HG03342 (cell line): ENCODE data around the gene KRTAP20-3.

ENCODE experiments used
- ATAC-seq: cut with Tn5 transposase; IDR thresholded peaks from one replicate; pipeline ENCODE4 v1.9.1; 2021; ENCODE audit warnings: mild to moderate bottlenecking, moderate library complexity; ENCODE audit not compliant: unreplicated experiment

The KRTAP20-3 gene

GRCh38 chr21:30642564-30642963, at the start of gene KRTAP20-3:
Gene KRTAP20-3, plus strand, starts transcription at chr21:30642864.
- ATAC-seq = no peak

GRCh38 chr21:30598802-30599201, 43.9 kb upstream of the KRTAP20-3 start, which contains the start of gene KRTAP6-2:
Gene KRTAP6-2, minus strand, starts transcription at chr21:30598902. Its CDS starts 28 bp downstream, at chr21:30598874.
- ATAC-seq = no peak

- no peak for ATAC-seq
Measured at GRCh38 chr21:30600787-30601186, 41.9 kb upstream of the KRTAP20-3 start, which contains the start of gene KRTAP22-1. Gene KRTAP22-1, plus strand, starts transcription at chr21:30601087.

- ATAC-seq = no peak
Measured at GRCh38 chr21:30605968-30606367, 36.7 kb upstream of the KRTAP20-3 start.

GRCh38 chr21:30612132-30612531, 30.5 kb upstream of the KRTAP20-3 start:
- ATAC-seq = no peak

- ATAC-seq = no peak
Measured at GRCh38 chr21:30613836-30614235, 28.8 kb upstream of the KRTAP20-3 start, which contains the start of gene KRTAP6-1. Gene KRTAP6-1, minus strand, starts transcription at chr21:30613930. Its CDS starts 26 bp downstream, at chr21:30613904.

- ATAC-seq = no peak
Measured at GRCh38 chr21:30615199-30615598, 27.5 kb upstream of the KRTAP20-3 start.

GRCh38 chr21:30616125-30616524, 26.5 kb upstream of the KRTAP20-3 start, which contains the start of gene KRTAP20-1:
Gene KRTAP20-1, plus strand, starts transcription at chr21:30616425. Its CDS starts 30 bp downstream, at chr21:30616455.
- no peak for ATAC-seq

GRCh38 chr21:30620080-30620479, 22.6 kb upstream of the KRTAP20-3 start:
- ATAC-seq = no peak

- no peak for ATAC-seq
Measured at GRCh38 chr21:30620522-30620921, 22.1 kb upstream of the KRTAP20-3 start, which contains the start of gene KRTAP20-4. Gene KRTAP20-4, plus strand, starts transcription at chr21:30620627.

GRCh38 chr21:30623362-30623761, 19.3 kb upstream of the KRTAP20-3 start:
- ATAC-seq = no peak

GRCh38 chr21:30625449-30626165, 17.1 kb upstream of the KRTAP20-3 start:
- no peak for ATAC-seq

GRCh38 chr21:30628109-30628508, 14.6 kb upstream of the KRTAP20-3 start:
- no peak for ATAC-seq

GRCh38 chr21:30629200-30629599, 13.5 kb upstream of the KRTAP20-3 start:
- no peak for ATAC-seq

- ATAC-seq = no peak
Measured at GRCh38 chr21:30634906-30635305, 7.8 kb upstream of the KRTAP20-3 start, which contains the start of gene KRTAP20-2. Gene KRTAP20-2, plus strand, starts transcription at chr21:30635206. Its CDS starts 58 bp downstream, at chr21:30635264.

- no peak for ATAC-seq
Measured at GRCh38 chr21:30638686-30639085, 4.0 kb upstream of the KRTAP20-3 start.

GRCh38 chr21:30646904-30647414, 4.3 kb downstream of the KRTAP20-3 start:
- ATAC-seq = no peak

GRCh38 chr21:30652891-30653290, 10.2 kb downstream of the KRTAP20-3 start:
- no peak for ATAC-seq

GRCh38 chr21:30668776-30669175, 26.1 kb downstream of the KRTAP20-3 start:
- ATAC-seq = no peak

- no peak for ATAC-seq
Measured at GRCh38 chr21:30672985-30673650, 30.5 kb downstream of the KRTAP20-3 start.

GRCh38 chr21:30674312-30674711, 31.6 kb downstream of the KRTAP20-3 start:
- no peak for ATAC-seq
